H9 (cell line): ENCODE results near the gene NDRG2. TPM values are rescaled to one million over a fixed set of nuclear protein-coding genes. Genes with fewer than 3 reads are reported as not detected.

ENCODE experiments used
- DNase-seq: peaks from one replicate; pipeline ENCODE4 v3.0.0-alpha.2; 2017
- H2AFZ ChIP-seq: one replicate; pipeline ENCODE4 v1.6.1; 2013; ENCODE audit warnings: mild to moderate bottlenecking, low read length, control low read depth, moderate library complexity
- H2AK5ac ChIP-seq: 2 replicates; pipeline ENCODE4 v1.6.1; 2013; ENCODE audit warnings: low read length, control low read depth, mixed read lengths; ENCODE audit not compliant: insufficient read length
- H2BK120ac ChIP-seq: one replicate; pipeline ENCODE4 v1.6.1; 2013; ENCODE audit warnings: low read depth, mild to moderate bottlenecking, low read length, control low read depth, inconsistent platforms; ENCODE audit not compliant: poor library complexity, severe bottlenecking
- H2BK12ac ChIP-seq: 2 replicates; pipeline ENCODE4 v1.6.1; 2013; ENCODE audit warnings: low read length, control low read depth, mixed read lengths, low read depth; ENCODE audit not compliant: insufficient read length
- H2BK15ac ChIP-seq: 2 replicates; pipeline ENCODE4 v1.6.1; 2013; ENCODE audit warnings: low read depth, low read length, control low read depth
- H2BK20ac ChIP-seq: one replicate; pipeline ENCODE4 v1.6.1; 2013; ENCODE audit warnings: low read depth, mild to moderate bottlenecking, low read length, control low read depth, inconsistent platforms; ENCODE audit not compliant: poor library complexity, severe bottlenecking
- H2BK5ac ChIP-seq: 2 replicates; pipeline ENCODE4 v1.6.1; 2013; ENCODE audit warnings: low read length, control low read depth, mixed read lengths; ENCODE audit not compliant: insufficient read length
- H3K14ac ChIP-seq: 2 replicates; pipeline ENCODE4 v1.6.1; 2013; ENCODE audit warnings: low read length, control low read depth; ENCODE audit not compliant: insufficient read depth
- H3K18ac ChIP-seq: 2 replicates; pipeline ENCODE4 v1.6.1; 2013; ENCODE audit warnings: low read depth, mild to moderate bottlenecking, mixed read lengths, low read length, control low read depth; ENCODE audit not compliant: insufficient read length
- H3K23ac ChIP-seq: 2 replicates; pipeline ENCODE4 v1.6.1; 2013; ENCODE audit warnings: low read length, control low read depth, mixed read lengths, low read depth; ENCODE audit not compliant: insufficient read length
- H3K23me2 ChIP-seq: 2 replicates; pipeline ENCODE4 v1.6.1; 2013; ENCODE audit warnings: low read depth, mild to moderate bottlenecking, mixed read lengths, low read length, control low read depth; ENCODE audit not compliant: insufficient read length, poor library complexity, severe bottlenecking
- H3K27ac ChIP-seq: 2 replicates; pipeline ENCODE4 v1.5.1; 2013; ENCODE audit warnings: low read length, control low read depth, mixed read lengths, low read depth; ENCODE audit not compliant: insufficient read length
- H3K27me3 ChIP-seq: 2 replicates; pipeline ENCODE4 v1.6.1; 2013; ENCODE audit warnings: low read length, control low read depth, inconsistent platforms; ENCODE audit not compliant: insufficient read depth
- H3K4ac ChIP-seq: 2 replicates; pipeline ENCODE4 v1.6.1; 2013; ENCODE audit warnings: low read depth, mild to moderate bottlenecking, control low read depth, inconsistent platforms, low read length, moderate library complexity
- H3K4me1 ChIP-seq: 2 replicates; pipeline ENCODE4 v1.6.1; 2013; ENCODE audit warnings: low read length, control low read depth, inconsistent platforms; ENCODE audit not compliant: insufficient read depth
- H3K4me2 ChIP-seq: 2 replicates; pipeline ENCODE4 v1.6.1; 2013; ENCODE audit warnings: low read length, control low read depth, mixed read lengths; ENCODE audit not compliant: insufficient read length, insufficient read depth
- H3K56ac ChIP-seq: 2 replicates; pipeline ENCODE4 v1.6.1; 2013; ENCODE audit warnings: low read depth, mild to moderate bottlenecking, mixed read lengths, low read length, control low read depth; ENCODE audit not compliant: insufficient read length
- H3K79me1 ChIP-seq: 2 replicates; pipeline ENCODE4 v1.6.1; 2013; ENCODE audit warnings: low read depth, mild to moderate bottlenecking, moderate library complexity, low read length, control low read depth, inconsistent platforms; ENCODE audit not compliant: insufficient read depth, poor library complexity, severe bottlenecking
- H3K79me2 ChIP-seq: 2 replicates; pipeline ENCODE4 v1.6.1; 2013; ENCODE audit warnings: low read length, control low read depth, inconsistent platforms; ENCODE audit not compliant: insufficient read depth
- H3K9ac ChIP-seq: 2 replicates; pipeline ENCODE4 v1.6.1; 2013; ENCODE audit warnings: low read length, control low read depth, mixed read lengths; ENCODE audit not compliant: insufficient read length; ENCODE audit errors: extremely low read depth
- H3K9me3 ChIP-seq: one replicate; pipeline ENCODE4 v1.6.1; 2013; ENCODE audit warnings: low read depth, low read length, inconsistent platforms; ENCODE audit not compliant: control insufficient read depth
- H3T11ph ChIP-seq: one replicate; pipeline ENCODE4 v1.6.1; 2013; ENCODE audit warnings: mild to moderate bottlenecking, low read length, control low read depth, inconsistent platforms
- H4K20me1 ChIP-seq: one replicate; pipeline ENCODE4 v1.6.1; 2013; ENCODE audit not compliant: control insufficient read depth, insufficient read length, insufficient read depth
- H4K5ac ChIP-seq: 2 replicates; pipeline ENCODE4 v1.6.1; 2013; ENCODE audit warnings: low read depth, mild to moderate bottlenecking, mixed read lengths, low read length, control low read depth; ENCODE audit not compliant: insufficient read length
- H4K8ac ChIP-seq: replicated peaks from 2 replicates; pipeline ENCODE4 v1.6.1; 2013; ENCODE audit warnings: low read length, control low read depth, mixed read lengths, low read depth; ENCODE audit not compliant: insufficient read length
- H4K91ac ChIP-seq: 2 replicates; pipeline ENCODE4 v1.6.1; 2013; ENCODE audit warnings: low read depth, mild to moderate bottlenecking, moderate library complexity, mixed read lengths, low read length, control low read depth; ENCODE audit not compliant: insufficient read length
- H3K27ac Mint-ChIP-seq, 3 experiments: 2 replicates in 2 of 3; 3 replicates in 1 of 3; pipeline ENCODE4 v1.8.0; 2020 to 2021; ENCODE audit warnings: mixed read lengths in 3 of 3, mild to moderate bottlenecking in 1 of 3, moderate library complexity in 1 of 3
- H3K27me3 Mint-ChIP-seq: 2 replicates; pipeline ENCODE4 v1.8.0; 2021; ENCODE audit warnings: low read depth, mild to moderate bottlenecking, moderate library complexity, mixed read lengths
- H3K36me3 Mint-ChIP-seq, 3 experiments: 2 replicates in 2 of 3; 3 replicates in 1 of 3; pipeline ENCODE4 v1.8.0; 2020 to 2021; ENCODE audit warnings: low read depth in 3 of 3, mixed read lengths in 3 of 3; ENCODE audit not compliant: insufficient read depth in 1 of 3
- H3K4me1 Mint-ChIP-seq, 2 experiments: 2 replicates each; pipeline ENCODE4 v1.8.0; 2020; ENCODE audit warnings: mixed read lengths in 2 of 2
- H3K4me3 Mint-ChIP-seq, 2 experiments: 2 replicates in 1 of 2; 3 replicates in 1 of 2; pipeline ENCODE4 v1.8.0; 2020 to 2021; ENCODE audit warnings: mild to moderate bottlenecking in 2 of 2, mixed read lengths in 2 of 2, moderate library complexity in 1 of 2
- H3K9me3 Mint-ChIP-seq, 2 experiments: 2 replicates in 1 of 2; 3 replicates in 1 of 2; pipeline ENCODE4 v1.8.0; 2020; ENCODE audit warnings: mild to moderate bottlenecking in 2 of 2, mixed read lengths in 2 of 2, moderate library complexity in 1 of 2
- WGBS: extraction: QIAGEN DNeasy Blood & Tissue Kit; methylation state at CpG from one replicate; pipeline ENCODE4 v1.1.7; 2013; ENCODE audit warnings: missing lambda C conversion rate, low lambda C conversion rate, mixed read lengths; ENCODE audit not compliant: insufficient read length; ENCODE audit errors: extremely low coverage; 5-methylcytosine and 5-hydroxymethylcytosine counted together
- total RNA-seq: library from RNA; stranded (reverse); gene quantifications from 2 replicates; pipeline ENCODE4 v1.2.1, GENCODE V29; 2021
- TF ChIP-seq, protein P1 (sequence below): fragments of 200-600 bp; sonication (generic); conservative IDR thresholded peaks from 3 replicates; pipeline ENCODE4 v1.8.0; 2021; ENCODE audit warnings: antibody characterized with exemption, mild to moderate bottlenecking

Gene NDRG2
- total RNA-seq, 1 experiment from 2014 or later, result 20.6 TPM

DNA sequence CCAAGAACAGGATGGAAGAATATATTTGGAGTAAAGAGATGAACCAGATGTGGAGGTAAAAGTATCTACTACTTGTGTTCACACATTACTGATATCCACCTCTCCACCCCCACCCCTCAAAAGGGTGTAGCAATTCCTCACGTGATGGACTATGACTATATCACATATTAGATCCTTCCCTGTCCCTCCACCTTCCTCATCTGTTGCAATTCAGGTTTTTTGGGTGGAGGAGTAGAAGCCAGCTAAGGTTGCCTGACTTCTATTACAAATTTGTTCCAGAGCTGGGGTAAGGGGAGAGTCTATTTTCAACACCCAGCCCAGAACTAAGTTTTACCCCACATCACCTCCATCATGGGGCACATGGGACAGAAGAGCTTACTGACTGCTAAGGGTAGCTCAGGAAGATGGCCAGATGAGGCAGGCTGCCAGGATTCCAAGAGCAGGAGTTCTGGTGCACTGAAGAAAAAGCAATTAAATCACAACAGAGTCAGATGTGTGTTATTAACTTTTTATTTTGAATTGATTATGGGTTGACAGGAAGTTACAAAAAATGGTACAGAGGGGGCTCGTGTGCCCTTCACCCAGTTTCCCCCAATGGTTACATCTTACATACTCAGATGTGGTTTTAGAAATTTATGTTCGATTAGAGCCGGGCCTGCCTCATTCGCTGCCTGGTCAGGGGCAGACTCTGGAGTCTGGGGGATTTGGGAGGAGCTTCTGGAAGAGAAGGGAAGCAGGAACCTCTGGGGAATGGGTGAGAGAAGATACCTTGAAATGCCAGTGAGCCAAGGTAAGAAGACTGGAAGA, 7.7 kb upstream of the NDRG2 start:
- H3K4me1 ChIP-seq, result no peaks in the 10 kb centered on the region
- no peaks in the 10 kb centered on the region for H3K23me2 ChIP-seq
- H3K4me2 ChIP-seq, result no peak overlapping the region
- Mint-ChIP-seq H3K4me3 (no peak overlapping the region), H3K27ac (no peak overlapping the region; a peak in 1 of 7 replicates), H3K27me3 (peaks cover 48% of the 10 kb centered on the region), H3K4me1 (no peaks in the 10 kb centered on the region), H3K36me3 (no peaks in the 10 kb centered on the region), H3K9me3 (no peaks in the 10 kb centered on the region)
- H2AFZ ChIP-seq, result no peak overlapping the region
- H3K23ac ChIP-seq, result no peak overlapping the region
- H3K14ac ChIP-seq, result no peak overlapping the region
- H3K4ac ChIP-seq, result no peak overlapping the region
- H2BK20ac ChIP-seq, result no peak overlapping the region
- no peak overlapping the region for H3K56ac ChIP-seq
- H3K79me1 ChIP-seq, result no peaks in the 10 kb centered on the region
- no peak overlapping the region for H3K27ac ChIP-seq
- no peaks in the 10 kb centered on the region for H3K27me3 ChIP-seq
- H2BK12ac ChIP-seq, result no peak overlapping the region
- H3K79me2 ChIP-seq, result no peaks in the 10 kb centered on the region
- no peak overlapping the region for H2BK5ac ChIP-seq
- no peak overlapping the region for H4K8ac ChIP-seq
- H3K9ac ChIP-seq, result no peak overlapping the region
- no peak for DNase-seq
- TF ChIP-seq, protein P1, sequence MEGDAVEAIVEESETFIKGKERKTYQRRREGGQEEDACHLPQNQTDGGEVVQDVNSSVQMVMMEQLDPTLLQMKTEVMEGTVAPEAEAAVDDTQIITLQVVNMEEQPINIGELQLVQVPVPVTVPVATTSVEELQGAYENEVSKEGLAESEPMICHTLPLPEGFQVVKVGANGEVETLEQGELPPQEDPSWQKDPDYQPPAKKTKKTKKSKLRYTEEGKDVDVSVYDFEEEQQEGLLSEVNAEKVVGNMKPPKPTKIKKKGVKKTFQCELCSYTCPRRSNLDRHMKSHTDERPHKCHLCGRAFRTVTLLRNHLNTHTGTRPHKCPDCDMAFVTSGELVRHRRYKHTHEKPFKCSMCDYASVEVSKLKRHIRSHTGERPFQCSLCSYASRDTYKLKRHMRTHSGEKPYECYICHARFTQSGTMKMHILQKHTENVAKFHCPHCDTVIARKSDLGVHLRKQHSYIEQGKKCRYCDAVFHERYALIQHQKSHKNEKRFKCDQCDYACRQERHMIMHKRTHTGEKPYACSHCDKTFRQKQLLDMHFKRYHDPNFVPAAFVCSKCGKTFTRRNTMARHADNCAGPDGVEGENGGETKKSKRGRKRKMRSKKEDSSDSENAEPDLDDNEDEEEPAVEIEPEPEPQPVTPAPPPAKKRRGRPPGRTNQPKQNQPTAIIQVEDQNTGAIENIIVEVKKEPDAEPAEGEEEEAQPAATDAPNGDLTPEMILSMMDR, result no peak
- no peak overlapping the region for H3K18ac ChIP-seq
- no peak overlapping the region for H2BK15ac ChIP-seq
- H4K5ac ChIP-seq, result no peak overlapping the region
- H2BK120ac ChIP-seq, result no peak overlapping the region
- H2AK5ac ChIP-seq, result no peak overlapping the region
- H3K9me3 ChIP-seq, result no peaks in the 10 kb centered on the region
- H4K20me1 ChIP-seq, result no peaks in the 10 kb centered on the region
- WGBS, result no CpG with 5 or more reads among the region's 5 CpGs
- no peak overlapping the region for H4K91ac ChIP-seq
- H3T11ph ChIP-seq, result no peak overlapping the region
